K562 (cell line): Measurements from ENCODE around the gene MYO15A. TPM values are rescaled to one million over a fixed set of nuclear protein-coding genes. Genes with fewer than 3 reads are reported as not detected.

Source experiments
- AFF1 ChIP-seq, 2 experiments: fragments of 450-650 bp; IDR thresholded peaks; 2 replicates each; pipeline ENCODE4 v1.6.1; 2018; ENCODE audit warnings: mild to moderate bottlenecking in 2 of 2, low read depth in 1 of 2; ENCODE audit not compliant: partially characterized antibody in 2 of 2
- ARID1B ChIP-seq: fragments of 450-650 bp; IDR thresholded peaks from 2 replicates; pipeline ENCODE4 v1.6.1; 2016; ENCODE audit warnings: antibody characterized with exemption, mild to moderate bottlenecking, inconsistent platforms
- CBFA2T3 ChIP-seq: fragments of 450-650 bp; IDR thresholded peaks from 2 replicates; pipeline ENCODE4 v1.6.1; 2017
- DNMT1 ChIP-seq: fragments of 450-650 bp; IDR thresholded peaks from 2 replicates; pipeline ENCODE4 v1.6.1; 2016; ENCODE audit warnings: antibody characterized with exemption, mild to moderate bottlenecking
- EGR1 ChIP-seq: fragments of 450-650 bp; conservative IDR thresholded peaks from 2 replicates; pipeline ENCODE4 v1.6.1; 2017; ENCODE audit warnings: mild to moderate bottlenecking
- ELF1 ChIP-seq: fragments of 200-800 bp; sonication (Bioruptor generic); IDR thresholded peaks from 2 replicates; pipeline ENCODE4 v1.6.1; 2016; ENCODE audit warnings: missing genetic modification characterization, missing compliant biosample characterization
- FOS ChIP-seq: IDR thresholded peaks from 3 replicates; pipeline ENCODE4 v1.6.1; 2011; ENCODE audit not compliant: insufficient read length; ENCODE audit errors: extremely low read depth
- HDAC6 ChIP-seq: IDR thresholded peaks from 2 replicates; pipeline ENCODE4 v1.6.1; 2012; ENCODE audit warnings: low read depth, mild to moderate bottlenecking, control low read depth, inconsistent platforms, low read length, moderate library complexity
- ILK ChIP-seq: fragments of 450-650 bp; IDR thresholded peaks from 2 replicates; pipeline ENCODE4 v1.6.1; 2016; ENCODE audit warnings: missing genetic modification characterization, low read depth, mild to moderate bottlenecking, missing compliant biosample characterization, moderate library complexity, borderline replicate concordance
- KDM1A ChIP-seq, 2 experiments: fragments of 450-650 bp; IDR thresholded peaks; 2 replicates each; pipeline ENCODE4 v1.6.1; 2016; ENCODE audit warnings: mild to moderate bottlenecking in 2 of 2
- MEIS2 ChIP-seq: fragments of 450-650 bp; IDR thresholded peaks from 2 replicates; pipeline ENCODE4 v1.6.1; 2014; ENCODE audit warnings: mild to moderate bottlenecking; ENCODE audit not compliant: partially characterized antibody
- NFATC3 ChIP-seq: fragments of 450-650 bp; IDR thresholded peaks from 2 replicates; pipeline ENCODE4 v1.6.1; 2017; ENCODE audit warnings: mild to moderate bottlenecking
- NFE2 ChIP-seq: IDR thresholded peaks from 2 replicates; pipeline ENCODE4 v1.6.1; 2014; ENCODE audit warnings: antibody characterized with exemption, low read depth
- PHB2 ChIP-seq: fragments of 450-650 bp; IDR thresholded peaks from 2 replicates; pipeline ENCODE4 v1.6.1; 2017; ENCODE audit warnings: low read depth
- RCOR1 ChIP-seq, 2 experiments: IDR thresholded peaks; 2 replicates each; pipeline ENCODE4 v1.6.1; 2012; ENCODE audit warnings: low read depth in 2 of 2, low read length in 2 of 2, borderline replicate concordance in 1 of 2, improper control_type of control experiment in 1 of 2
- TOE1 ChIP-seq, 2 experiments: fragments of 450-650 bp in 1 of 2; sonication (generic) in 1 of 2; formaldehyde crosslinking in 1 of 2; IDR thresholded peaks; 2 replicates each; pipeline versions ENCODE4 v1.7.1 to v1.8.0; 2016 to 2022; ENCODE audit warnings: borderline replicate concordance in 2 of 2, mild to moderate bottlenecking in 2 of 2, antibody characterized with exemption in 1 of 2, inconsistent platforms in 1 of 2, low read depth in 1 of 2, missing genetic modification reagents in 1 of 2, moderate library complexity in 1 of 2
- ZFP1 ChIP-seq: fragments of 450-650 bp; formaldehyde crosslinking; IDR thresholded peaks from 2 replicates; pipeline ENCODE4 v1.4.0; 2020; ENCODE audit warnings: mild to moderate bottlenecking, mixed read lengths
- ZKSCAN3 ChIP-seq: fragments of 250-450 bp; sonication (Bioruptor Pico); IDR thresholded peaks from 2 replicates; pipeline ENCODE4 v1.4.0; 2020
- ZNF12 ChIP-seq: sonication (generic); formaldehyde crosslinking; IDR thresholded peaks from 2 replicates; pipeline ENCODE4 v1.4.0; 2020; ENCODE audit warnings: mild to moderate bottlenecking, missing genetic modification reagents
- ZNF184 ChIP-seq: sonication (generic); formaldehyde crosslinking; IDR thresholded peaks from 2 replicates; pipeline ENCODE4 v1.5.0; 2020; ENCODE audit warnings: missing genetic modification reagents
- ZNF280B ChIP-seq: fragments of 250-450 bp; sonication (Bioruptor Pico); IDR thresholded peaks from 2 replicates; pipeline ENCODE4 v1.5.1; 2021; ENCODE audit warnings: mild to moderate bottlenecking
- ZNF316 ChIP-seq: fragments of 450-650 bp; IDR thresholded peaks from 2 replicates; pipeline ENCODE4 v1.6.1; 2016
- ZNF384 ChIP-seq: IDR thresholded peaks from 2 replicates; pipeline ENCODE4 v1.6.1; 2012; ENCODE audit warnings: low read depth, low read length, improper control_type of control experiment
- ZNF696 ChIP-seq: fragments of 250-450 bp; sonication (Bioruptor Pico); conservative IDR thresholded peaks from 2 replicates; pipeline ENCODE4 v1.4.0; 2020; ENCODE audit warnings: mild to moderate bottlenecking, moderate library complexity
- ZNF699 ChIP-seq: fragments of 250-450 bp; sonication (Bioruptor Pico); IDR thresholded peaks from 2 replicates; pipeline ENCODE4 v1.8.0; 2021; ENCODE audit warnings: mild to moderate bottlenecking, moderate library complexity; ENCODE audit not compliant: insufficient replicate concordance
- ZZZ3 ChIP-seq: fragments of 450-650 bp; IDR thresholded peaks from 2 replicates; pipeline ENCODE4 v1.6.1; 2016; ENCODE audit warnings: antibody characterized with exemption, mild to moderate bottlenecking, moderate library complexity
- polyA plus RNA-seq, 8 experiments: library from polyadenylated mRNA; depleted of rRNA in 4 of 8; stranded (reverse) in 5 of 8; unstranded in 3 of 8; fragments of >200 nt; fragmentation: Nextera tagmentation in 2 of 8; fragmentation: Illumina TruSeq in 1 of 8; extraction: Ambion mirVana in 2 of 8; extraction: Trizol in 1 of 8; gene quantifications; 2 replicates each; pipeline versions ENCODE4 v1.2.1 to v1.2.3, GENCODE V29; 2011 to 2014; ENCODE audit warnings: inconsistent platforms in 1 of 8, missing spikeins in 1 of 8
- total RNA-seq, 7 experiments: library from RNA; depleted of rRNA in 6 of 7; stranded (reverse); fragments of >200 nt in 6 of 7; fragmentation: Illumina TruSeq in 2 of 7; extraction: Trizol in 2 of 7; gene quantifications; 2 replicates each; pipeline versions ENCODE4 v1.2.1 to v1.2.3, GENCODE V29; 2011 to 2021; ENCODE audit warnings: low replicate concordance in 1 of 7

MYO15A gene
- total and polyA plus RNA-seq, 9 of the 15 experiments (the other 6 are each of a cell fraction or from before 2014, with no cell fraction given), result 0.05 to 0.88 (median 0.14) TPM; not detected in 1

DNA sequence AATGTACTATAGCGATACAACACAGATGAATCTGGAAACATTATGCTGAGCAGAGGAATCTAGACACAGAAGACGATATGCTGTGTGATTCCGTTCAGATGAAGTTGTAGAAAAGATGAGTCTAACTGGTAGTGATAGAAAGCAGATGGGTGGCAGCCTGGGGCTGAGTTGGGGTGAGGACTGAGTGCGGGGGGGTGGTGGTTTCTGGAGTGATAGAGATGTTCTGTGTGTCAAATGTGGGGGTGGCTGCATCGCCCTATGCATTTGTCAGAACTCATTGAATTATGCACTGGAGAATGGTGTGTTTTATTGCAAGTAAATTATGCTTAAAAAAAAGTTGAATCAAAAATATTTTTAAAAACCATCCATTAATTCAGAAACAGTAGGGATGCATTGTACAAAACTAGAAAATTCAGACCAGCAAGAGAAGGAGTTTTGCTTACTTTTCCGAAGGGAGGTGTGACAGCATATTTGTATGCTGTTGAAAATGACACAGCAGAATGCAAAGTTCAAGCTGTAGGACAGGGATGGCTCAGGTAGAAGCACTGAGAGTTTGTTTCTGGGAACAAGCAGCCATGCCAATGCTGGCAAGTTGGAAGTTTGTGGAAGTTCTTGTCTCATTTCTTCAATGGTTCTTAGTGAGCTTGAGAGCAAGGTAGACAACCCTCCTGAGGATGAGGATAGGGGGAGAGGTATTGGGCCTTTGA, 33.8 kb upstream of the MYO15A start (continued):
- TF ChIP-seq EGR1 (peak; percentile 70), MEIS2 (peak; percentile 23), NFATC3 (no peak), ELF1 (no peak), NFE2 (peak; percentile 92), AFF1 (IDR thresholded peaks at IDR 0.05; ENCODE audit: low read depth in 1 of 2, partially characterized antibody in 2 of 2) (no peak), DNMT1 (no peak), ZNF699 (CRISPR knock-in tag) (no peak), ZNF184 (CRISPR knock-in tag) (no peak), ZNF384 (no peak), CBFA2T3 (peak; percentile 30; the same call in 1 of the 2 replicates), ILK (tag) (no peak), ZNF280B (CRISPR knock-in tag) (no peak), ZNF12 (CRISPR knock-in tag) (no peak), HDAC6 (no peak), ZNF316 (peak; percentile 90), ARID1B (peak; percentile 43; the same call in 1 of the 2 replicates), ZKSCAN3 (CRISPR knock-in tag) (no peak), ZNF696 (CRISPR knock-in tag) (no peak), TOE1 (IDR thresholded peaks at IDR 0.05; ENCODE audit: borderline replicate concordance) (no peak), TOE1 (CRISPR knock-in tag; IDR thresholded peaks at IDR 0.05; ENCODE audit: borderline replicate concordance, low read depth) (no peak), PHB2 (no peak), ZFP1 (no peak), FOS (no peak), RCOR1 (IDR thresholded peaks at IDR 0.05; ENCODE audit: borderline replicate concordance in 1 of 2, low read depth in 2 of 2, low read length in 2 of 2) (no peak), KDM1A (IDR thresholded peaks at IDR 0.05) (0 out of 4 replicates have a peak, but pooled peaks of 1 of the 2 experiments have one; percentile 17), ZZZ3 (no peak)
